ENCODE measurements around the gene RTL5. TPM values are rescaled to one million over a fixed set of nuclear protein-coding genes. Genes with fewer than 3 reads are reported as not detected.

The RTL5 gene
- total RNA-seq (2014; rRNA removed; shearing (Covaris generic)), result not detected in 2 replicates
- total RNA-seq (2022), result not detected in 2 replicates
- percentile 14 among the genes with signal in this experiment for Bru-seq, nascent RNA
- BruChase-seq, experiment 1, labeled RNA remaining after a 6-hour chase, result not detected
- percentile 21 among the genes with signal in this experiment for BruChase-seq, experiment 2, labeled RNA remaining after a 2-hour chase
- long read RNA-seq, result 0 reads

GRCh38 chrX:72131317-72132294 is at the start of gene RTL5:
RTL5 (minus strand) TSS chrX:72131915.
- ChIA-PET CTCF (ENCODE audit: unreplicated experiment) (no interaction called here), POLR2A (no interaction called here)
- H3K4me1 ChIP-seq (ENCODE audit: insufficient read depth, low read length, poor library complexity, severe bottlenecking), result no peaks in the 10 kb centered on the region
- TF ChIP-seq CTCF (conservative IDR thresholded peaks at IDR 0.05; ENCODE audit: low read length), result no peak
- no peak for TF ChIP-seq EZH2phosphoT487 (IDR thresholded peaks at IDR 0.05; ENCODE audit: borderline replicate concordance, low read depth, low read length)
- no peak within 1 kb of the TSS for H3K4me2 ChIP-seq (ENCODE audit: low read length)
- BruUV-seq (replicated peaks), result no TSS peak
- intact Hi-C loops (cut with micrococcal nuclease; ENCODE audit: unreplicated experiment), result no loop called here
- no peaks in the 10 kb centered on the region for H4K20me1 ChIP-seq (ENCODE audit: insufficient read depth, low read length)
- H3K36me3 ChIP-seq (ENCODE audit: insufficient read depth, low read length), result no peaks in the 10 kb centered on the region
- H3K27ac ChIP-seq (ENCODE audit: low read depth, low read length, poor library complexity, severe bottlenecking), result no peak within 1 kb of the TSS
- no peaks in the 10 kb centered on the region for H3K9me3 ChIP-seq (ENCODE audit: low read length)
- DNase-seq (ENCODE audit: low spot score), result no peak
- H3K9me2 ChIP-seq (ENCODE audit: insufficient read depth, low read length), result no peaks in the 10 kb centered on the region
- H3K4me3 ChIP-seq (ENCODE audit: low read depth, low read length, poor library complexity, severe bottlenecking), result no peak within 1 kb of the TSS
- H2AFZ ChIP-seq (ENCODE audit: low read length), result no peak within 1 kb of the TSS
- H3K79me2 ChIP-seq (ENCODE audit: insufficient read depth, low read depth, low read length), result no peaks in the 10 kb centered on the region

- H3K79me2 ChIP-seq (ENCODE audit: insufficient read depth, low read depth, low read length), result peaks cover 20% of the 10 kb centered on the region
- peak overlapping the region; percentile 99 for H3K4me3 ChIP-seq (ENCODE audit: low read depth, low read length, poor library complexity, severe bottlenecking)
- H3K36me3 ChIP-seq (ENCODE audit: insufficient read depth, low read length), result no peaks in the 10 kb centered on the region
- POLR2A ChIA-PET, result interaction anchor here (0.6 to 1.4 kb wide), 8 partner anchors 9 to 1613 kb away, joined by 3 to 8 read pairs (median 4); partner anchors contain the start of gene RPS4X
- peak overlapping the region; percentile 89 for H3K27ac ChIP-seq (ENCODE audit: low read depth, low read length, poor library complexity, severe bottlenecking)
- CTCF ChIA-PET (ENCODE audit: unreplicated experiment), result no interaction called here
- no peaks in the 10 kb centered on the region for H4K20me1 ChIP-seq (ENCODE audit: insufficient read depth, low read length)
- BruUV-seq (replicated peaks), result no TSS peak
- peaks cover 22% of the 10 kb centered on the region for H3K4me1 ChIP-seq (ENCODE audit: insufficient read depth, low read length, poor library complexity, severe bottlenecking)
- intact Hi-C loops (cut with micrococcal nuclease; ENCODE audit: unreplicated experiment), result loop anchor here (2.0 kb wide), 1 partner anchor 58 kb away; the partner anchor contains the start of gene ERCC6L
- TF ChIP-seq CTCF (conservative IDR thresholded peaks at IDR 0.05; ENCODE audit: low read length), result no peak
- no peak for TF ChIP-seq EZH2phosphoT487 (IDR thresholded peaks at IDR 0.05; ENCODE audit: borderline replicate concordance, low read depth, low read length)
- no peaks in the 10 kb centered on the region for H3K9me3 ChIP-seq (ENCODE audit: low read length)
- H3K4me2 ChIP-seq (ENCODE audit: low read length), result peak overlapping the region; percentile 90
- no peaks in the 10 kb centered on the region for H3K9me2 ChIP-seq (ENCODE audit: insufficient read depth, low read length)
- peak overlapping the region; percentile 95 for H2AFZ ChIP-seq (ENCODE audit: low read length)
- DNase-seq (ENCODE audit: low spot score), result peak; percentile 5
These were observed 48.8 kb upstream of the RTL5 start for GRCh38 chrX:72180539-72180938.
